DMS114 treated with DMSO at 0.1 percent for 48 hours (cell line): ENCODE measurements around the gene HS3ST5.
"Not testable (repeated sequence)": the region's sequence is repeated elsewhere in the genome, so short reads cannot be mapped to it uniquely, and the experiment has no call there.

ENCODE experiments used
- DNase-seq: peaks from one replicate; lab custom pipeline; 2025; ENCODE audit not compliant: unreplicated experiment; lab: John Stamatoyannopoulos, UW

Gene HS3ST5

DNA sequence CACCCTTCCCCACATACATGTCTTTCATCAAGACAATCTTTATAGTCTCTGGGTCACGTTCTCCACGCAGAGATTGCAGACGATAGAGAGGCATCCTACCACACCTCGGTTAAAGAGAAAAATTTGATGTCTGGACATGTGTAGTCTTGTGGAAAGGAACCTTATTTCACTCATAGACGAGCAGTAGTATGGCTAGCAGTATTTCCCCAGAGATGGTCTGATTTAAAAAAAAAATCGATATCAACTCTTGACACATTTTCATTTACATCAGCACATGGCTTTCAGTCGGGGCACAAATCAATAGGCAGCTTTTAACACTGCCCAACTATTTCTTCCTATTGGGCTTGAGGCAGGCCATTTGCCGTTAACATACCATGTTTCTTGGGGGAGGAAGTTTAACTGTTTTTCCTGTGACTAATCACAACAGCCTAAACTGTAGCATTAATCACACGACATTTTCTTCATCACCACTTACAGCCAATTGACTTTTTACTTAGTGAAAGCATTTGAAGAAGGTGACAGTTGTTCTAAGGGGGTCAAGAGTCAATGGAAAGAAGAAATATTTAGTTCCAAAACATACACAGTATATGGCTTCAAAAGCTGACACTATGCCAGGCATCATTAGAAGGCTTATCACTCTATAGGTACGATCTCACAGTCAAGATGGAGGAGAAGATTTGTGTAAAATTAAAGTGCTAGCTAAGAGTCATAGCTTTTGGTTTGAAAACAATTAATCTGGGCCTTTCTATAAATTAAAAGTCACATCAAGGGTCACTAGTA lies 242.4 kb downstream of the HS3ST5 start:
- DNase-seq, result no peak

DNA sequence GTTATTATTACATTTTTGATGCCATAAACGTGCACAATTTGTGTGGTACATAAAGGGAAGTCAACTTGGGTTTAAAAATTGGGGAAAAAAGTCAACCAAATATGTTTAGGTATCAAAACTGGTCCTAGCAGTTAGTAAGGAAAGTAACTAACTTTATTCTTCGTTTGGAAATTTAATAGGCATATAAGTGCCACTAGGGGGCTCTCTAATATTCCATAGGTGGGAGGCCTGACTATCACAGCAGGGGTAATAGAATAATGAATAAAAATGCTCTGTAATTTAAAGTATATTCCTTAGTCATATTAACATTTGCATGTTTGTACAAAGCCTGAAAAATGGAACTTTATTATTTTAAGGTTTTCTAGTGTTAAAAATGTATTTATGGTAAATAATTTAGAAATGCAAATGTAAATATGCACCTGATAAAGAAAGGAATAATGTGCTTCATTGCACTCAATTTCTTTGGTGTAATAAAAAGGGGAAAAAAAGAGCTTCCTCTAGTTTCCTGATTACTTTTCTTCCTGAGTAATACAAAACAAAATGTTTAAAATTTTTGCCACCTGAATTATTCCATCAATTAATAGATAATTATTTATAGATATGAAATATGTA lies 246.2 kb downstream of the HS3ST5 start:
- DNase-seq, result peak; percentile 25

DNA sequence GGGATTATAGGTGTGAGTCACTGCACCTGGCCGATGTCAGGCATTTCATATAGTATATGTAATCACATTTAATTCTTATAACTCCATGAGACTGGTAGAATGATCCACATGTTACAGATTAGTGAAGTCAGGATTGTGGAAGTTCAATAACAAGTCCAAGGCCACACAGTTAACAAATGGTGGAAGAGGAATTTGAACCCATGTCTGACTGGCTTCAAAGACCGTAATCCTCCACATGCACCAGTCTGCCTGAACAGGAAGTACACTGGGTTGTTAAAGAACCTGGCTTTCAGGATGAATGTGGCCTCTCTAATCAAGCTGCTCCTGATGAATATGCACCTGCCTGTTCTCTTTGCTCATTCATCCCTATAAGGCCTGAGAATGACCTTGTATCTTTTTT lies 249.9 kb downstream of the HS3ST5 start:
- DNase-seq, result no peak

DNA sequence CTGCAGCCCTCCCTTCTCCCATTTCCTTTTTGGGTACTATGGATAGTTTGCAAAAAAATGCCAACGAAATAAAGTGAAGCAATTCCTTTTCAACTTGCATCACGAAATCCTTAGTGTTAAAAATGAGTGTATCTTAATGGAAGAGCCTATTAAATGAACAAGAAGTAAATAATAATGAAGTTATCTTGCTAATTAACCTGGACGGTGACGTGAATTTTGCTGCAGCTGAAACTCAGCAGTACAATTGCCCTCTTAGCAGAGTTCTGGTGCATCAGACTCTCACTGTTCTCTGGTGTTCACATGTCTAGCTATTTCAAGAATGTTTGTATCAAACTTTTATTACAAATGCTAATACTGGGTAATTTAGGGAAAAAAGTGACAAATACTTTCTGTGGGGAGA lies 252.2 kb downstream of the HS3ST5 start:
- no peak for DNase-seq

DNA sequence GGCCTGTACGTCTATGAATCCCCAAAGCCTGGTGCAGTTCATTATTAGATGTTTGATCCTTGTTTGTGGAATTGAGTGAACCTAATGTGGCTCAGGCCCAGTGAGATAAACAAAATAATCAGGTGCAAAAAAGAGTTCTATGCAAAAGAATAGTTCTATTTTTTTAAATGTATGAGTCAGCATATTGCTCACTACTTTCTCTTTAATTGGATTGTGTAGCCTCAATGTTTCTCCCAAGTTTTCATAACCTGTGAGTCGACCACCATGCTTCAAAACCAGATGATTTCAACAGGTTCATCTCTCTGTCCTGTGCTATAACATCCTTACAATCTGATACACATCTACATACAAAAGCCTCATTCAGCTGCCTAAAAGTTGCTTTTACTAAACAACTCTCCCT lies 255.3 kb downstream of the HS3ST5 start:
- no peak for DNase-seq

DNA sequence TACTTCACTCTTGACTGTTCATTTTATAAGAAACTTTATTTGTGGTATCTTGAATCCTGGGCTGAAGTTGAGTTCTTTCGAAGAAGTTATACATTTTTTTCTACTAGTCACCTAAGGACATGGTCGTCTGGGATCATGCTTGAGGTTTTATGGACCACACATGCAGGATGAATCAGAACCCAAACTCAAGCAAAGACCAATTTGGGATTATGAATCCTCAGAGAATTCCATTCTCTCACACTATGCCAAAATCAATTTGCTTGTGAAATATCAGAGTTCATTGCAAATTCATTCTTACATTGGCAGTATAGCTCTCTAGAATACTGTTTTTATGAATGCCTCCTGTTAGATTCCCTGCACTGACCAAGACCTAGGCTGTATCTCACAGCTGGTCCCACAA lies 257.6 kb downstream of the HS3ST5 start:
- no peak for DNase-seq

DNA sequence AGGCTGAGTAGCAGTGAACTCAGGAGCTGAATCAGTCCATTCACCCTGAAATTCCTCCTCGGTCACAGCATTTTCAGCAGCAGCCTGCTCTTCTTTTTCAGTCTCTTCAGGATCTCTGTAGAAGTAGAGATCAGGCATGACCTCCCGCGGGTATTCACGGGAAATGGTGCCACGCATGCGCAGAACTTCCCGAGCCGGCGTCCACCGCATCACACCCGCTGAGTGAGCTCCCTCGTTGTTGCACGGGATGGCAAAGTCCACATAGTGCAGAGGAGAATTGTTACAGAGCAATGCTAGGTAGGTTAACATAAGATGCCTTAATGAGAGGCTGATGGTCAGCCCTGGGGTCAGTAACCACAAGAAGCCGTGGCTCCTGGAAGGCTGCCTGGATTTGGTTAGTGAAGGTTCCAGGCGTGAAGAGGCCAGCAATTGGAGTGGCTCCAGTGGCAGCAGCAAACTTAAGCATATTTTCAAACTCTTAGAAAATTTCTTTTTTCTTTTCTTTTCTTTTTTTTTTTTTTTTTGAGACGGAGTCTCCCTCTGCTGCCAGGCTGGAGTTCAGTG lies 258.4 kb downstream of the HS3ST5 start:
- no peak for DNase-seq

DNA sequence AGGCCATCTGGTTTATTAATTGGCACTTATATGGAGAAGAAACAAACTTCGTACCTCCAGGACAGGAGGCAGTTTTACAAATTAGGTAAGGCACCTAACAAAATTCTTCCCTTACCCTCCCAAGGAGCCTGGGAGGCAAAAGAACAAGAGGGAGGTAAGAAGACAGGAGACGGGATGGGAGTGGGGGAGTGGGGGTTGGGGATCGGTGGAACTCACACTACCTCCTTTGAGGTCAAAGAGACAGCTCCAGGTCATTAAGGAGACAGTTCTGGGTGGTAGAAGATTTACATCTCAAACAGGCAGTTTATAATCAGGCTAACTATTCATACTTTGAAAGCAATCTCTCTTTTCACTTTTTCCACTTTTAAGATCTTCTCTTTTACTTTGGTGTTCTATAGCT lies 259.6 kb downstream of the HS3ST5 start:
- no peak for DNase-seq

DNA sequence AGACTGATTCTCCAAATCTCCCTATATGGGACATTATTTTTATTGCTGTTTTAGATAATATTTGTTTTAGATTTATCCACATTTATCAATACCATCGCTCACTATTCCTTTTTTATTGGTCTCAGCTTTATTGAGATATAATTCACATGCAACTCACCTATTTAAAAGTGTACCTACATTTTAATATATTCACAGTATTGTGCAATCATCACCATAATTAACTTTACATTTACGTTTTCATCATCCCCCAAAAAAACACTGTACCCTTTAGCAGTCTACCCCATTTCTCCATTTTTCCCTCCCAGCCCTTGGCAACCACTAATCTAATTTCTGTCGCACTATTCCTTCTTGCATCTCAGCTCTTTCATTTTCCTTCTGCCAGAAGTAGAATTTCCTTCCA lies 261.1 kb downstream of the HS3ST5 start:
- DNase-seq, result no peak

DNA sequence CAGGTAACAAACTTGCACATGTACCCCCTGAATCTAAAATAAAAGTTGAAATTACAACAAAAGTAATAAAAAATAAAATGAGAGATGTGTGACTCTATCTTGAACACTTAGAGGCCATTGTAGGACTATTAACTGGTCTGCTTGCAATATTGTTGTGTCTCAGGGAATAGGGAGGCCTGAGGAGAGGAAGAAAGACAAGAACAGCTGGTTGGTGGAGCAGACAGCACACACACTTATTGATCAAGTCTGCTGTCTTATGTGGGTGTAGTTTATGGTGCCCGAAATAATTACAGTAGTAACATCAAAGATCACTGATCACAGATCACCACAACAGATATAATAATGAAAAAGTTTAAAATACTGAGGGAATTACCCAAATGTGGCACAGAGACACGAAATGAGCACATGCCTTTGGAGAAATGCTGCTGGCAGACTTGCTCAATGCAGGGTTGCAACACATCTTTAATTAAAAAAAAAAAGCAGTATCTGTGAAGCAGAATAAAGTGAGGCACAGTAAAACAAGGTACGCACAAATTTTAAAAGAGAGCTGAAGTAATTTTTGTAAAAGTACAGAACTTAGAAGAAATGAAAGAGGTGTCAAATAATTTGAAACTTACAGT lies 261.8 kb downstream of the HS3ST5 start:
- no peak for DNase-seq

DNA sequence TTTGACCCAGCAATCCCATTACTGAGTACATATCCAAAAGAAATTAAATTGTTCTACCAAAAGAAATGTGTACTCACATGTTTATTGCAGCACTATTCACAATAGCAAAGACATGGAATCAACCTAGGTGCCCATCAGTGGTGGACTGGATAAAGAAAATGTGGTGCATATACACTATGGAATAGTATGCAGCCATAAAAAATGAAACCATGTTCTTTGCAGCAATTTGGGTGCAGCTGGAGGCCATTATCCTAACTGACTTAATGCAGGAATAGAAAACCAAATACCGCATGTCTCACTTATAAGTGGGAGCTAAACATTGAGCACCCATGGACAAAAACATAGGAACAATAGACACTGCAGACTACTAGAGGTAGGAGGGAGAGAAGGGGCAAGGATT lies 262.4 kb downstream of the HS3ST5 start:
- not testable (repeated sequence) for DNase-seq

DNA sequence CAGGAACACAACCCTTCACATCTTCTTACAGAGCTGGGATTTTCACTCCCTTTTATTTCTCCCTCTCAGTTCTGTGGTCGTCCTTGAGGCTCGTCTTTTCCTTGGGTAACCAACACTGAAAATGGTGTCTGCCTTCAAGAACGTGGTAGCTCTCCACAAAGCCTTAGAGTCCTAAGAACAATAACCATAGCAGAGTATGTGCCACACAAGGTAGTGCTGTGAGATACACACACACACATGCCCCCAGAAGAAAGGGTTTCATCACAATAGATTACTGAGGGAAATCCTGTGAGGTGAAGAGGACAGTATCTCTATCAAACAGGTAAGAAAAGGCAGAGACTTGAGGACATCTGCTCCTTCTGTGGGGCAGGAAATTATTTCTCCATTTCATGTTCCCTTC lies 267.0 kb downstream of the HS3ST5 start:
- DNase-seq, result no peak

DNA sequence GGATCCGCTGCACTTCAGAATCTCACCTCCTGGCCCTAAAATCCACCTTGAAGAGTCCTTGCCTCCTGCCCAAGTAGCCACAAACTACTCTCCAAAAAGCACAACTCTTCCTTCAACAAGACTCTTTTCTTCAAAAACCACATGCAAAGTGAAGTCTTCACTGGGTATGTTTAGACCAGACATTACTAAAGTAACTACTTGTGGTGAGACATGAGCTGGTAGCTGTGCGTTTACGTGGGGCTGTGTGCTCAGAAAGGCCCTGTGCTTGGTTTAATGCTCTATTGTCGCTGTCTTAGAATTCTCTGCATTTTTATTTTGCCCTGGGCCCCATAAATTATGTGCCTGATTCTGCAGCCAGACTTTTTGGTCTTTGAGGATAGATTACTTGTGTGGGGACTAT lies 267.5 kb downstream of the HS3ST5 start:
- DNase-seq, result no peak

DNA sequence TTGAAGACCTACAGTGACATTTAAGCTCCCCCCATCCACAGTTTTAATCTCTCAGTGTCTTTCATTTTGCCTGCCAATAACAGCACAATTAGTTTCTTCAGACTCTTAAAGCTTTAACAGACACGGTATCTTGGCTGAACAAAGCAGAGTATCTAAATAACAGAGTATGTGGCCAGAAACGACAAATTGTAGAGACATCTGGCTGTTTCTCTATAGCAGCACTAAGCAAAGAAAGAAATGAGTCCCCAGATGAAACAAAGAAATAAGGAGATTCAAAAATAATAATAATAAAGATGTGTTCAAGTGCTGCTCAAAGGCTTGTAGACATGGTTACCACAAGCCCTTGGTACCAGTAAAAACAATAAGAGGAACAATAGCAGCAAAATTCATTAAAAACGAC lies 274.1 kb downstream of the HS3ST5 start:
- no peak for DNase-seq

DNA sequence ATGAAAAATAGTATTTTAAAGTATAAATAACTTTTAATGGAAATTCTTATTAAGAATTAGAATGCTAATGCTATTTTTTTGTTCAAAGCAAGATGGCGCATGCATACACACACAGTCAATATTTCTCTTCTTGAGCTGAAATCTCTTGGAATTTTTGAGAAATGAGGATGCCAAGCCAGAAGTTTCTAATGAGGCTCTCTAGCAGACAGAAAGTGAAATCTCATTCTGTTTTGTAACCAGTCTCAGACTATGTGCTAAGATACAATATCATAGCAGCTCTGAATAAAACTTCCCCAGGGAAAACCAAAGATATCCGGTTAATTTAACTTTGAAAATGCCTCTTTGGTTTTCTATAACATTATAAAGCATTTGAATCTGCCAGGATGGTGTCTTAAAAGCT lies 274.7 kb downstream of the HS3ST5 start:
- DNase-seq, result no peak

DNA sequence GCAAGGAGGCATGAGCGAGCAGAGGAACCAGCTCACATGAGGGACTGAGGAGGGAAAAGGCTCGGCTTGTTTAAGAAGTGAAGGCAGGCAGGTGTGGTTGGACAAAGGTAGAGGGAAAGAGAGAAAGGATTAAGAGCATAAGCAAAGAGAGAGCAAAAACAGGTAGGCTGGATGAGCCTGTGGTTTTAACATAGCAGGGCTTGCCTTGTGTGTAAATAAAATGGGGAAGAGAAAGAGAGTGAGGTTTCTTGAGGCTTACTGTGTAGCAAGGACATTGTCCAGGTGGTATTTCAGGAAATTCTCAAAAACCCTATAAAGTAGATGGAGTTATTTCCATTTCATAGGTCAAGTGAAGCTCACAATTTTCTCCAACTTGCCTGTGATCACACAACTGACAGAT lies 278.0 kb downstream of the HS3ST5 start:
- DNase-seq, result no peak

DNA sequence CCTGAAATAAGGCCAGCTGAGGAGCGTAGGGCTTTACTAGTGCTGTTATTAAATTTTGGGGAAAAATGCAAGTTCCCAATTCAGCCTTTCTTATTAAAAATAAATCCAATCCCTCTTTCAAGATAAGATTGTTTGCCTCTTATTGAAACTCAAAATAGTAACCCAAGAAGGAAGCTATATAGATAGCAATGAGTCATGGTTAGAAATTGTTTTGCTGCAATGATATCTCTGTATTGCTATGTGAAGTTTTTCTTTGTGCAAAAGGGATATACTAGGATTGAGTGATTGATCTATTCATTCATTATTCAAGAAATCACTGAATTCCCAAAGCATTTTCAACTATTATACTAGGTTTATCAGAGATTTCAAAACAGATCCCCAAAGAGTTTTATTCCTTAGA lies 278.9 kb downstream of the HS3ST5 start:
- no peak for DNase-seq

DNA sequence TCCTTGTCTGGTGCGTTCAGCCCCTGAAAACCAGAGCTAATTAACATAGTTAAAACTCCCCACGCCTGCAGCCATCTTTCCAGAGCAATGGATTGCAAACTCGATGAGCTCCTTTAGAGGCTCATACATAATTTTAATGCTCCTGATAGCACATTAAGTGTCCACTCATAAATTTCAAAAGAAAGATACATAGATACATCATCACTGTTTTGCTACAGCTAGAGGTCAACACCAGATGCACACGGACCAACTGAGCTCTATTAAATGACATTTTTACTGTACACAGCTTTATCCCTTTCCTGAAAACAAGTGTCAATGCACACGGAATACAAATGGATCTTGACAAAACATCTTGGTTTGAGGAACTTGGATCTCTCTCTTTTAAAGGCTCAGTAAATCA lies 280.6 kb downstream of the HS3ST5 start:
- DNase-seq, result no peak

DNA sequence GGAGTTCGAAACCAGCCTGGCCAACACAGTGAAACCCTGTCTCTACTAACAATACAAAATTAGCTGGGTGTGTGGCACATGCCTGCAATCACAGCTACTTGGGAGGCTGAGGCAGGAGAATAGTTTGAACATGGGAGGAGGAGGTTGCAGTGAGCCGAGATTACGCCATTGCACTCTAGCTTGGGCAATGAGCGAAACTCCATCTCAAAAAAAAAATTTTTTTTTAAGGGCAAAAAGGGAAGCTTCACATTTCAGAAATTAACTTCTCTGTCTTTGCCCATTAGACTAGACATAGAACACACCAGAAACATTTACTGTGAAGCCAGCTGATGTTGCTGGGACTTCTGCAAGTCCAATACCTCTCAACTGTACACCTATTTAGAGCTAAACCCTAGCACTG lies 281.1 kb downstream of the HS3ST5 start:
- DNase-seq, result no peak

DNA sequence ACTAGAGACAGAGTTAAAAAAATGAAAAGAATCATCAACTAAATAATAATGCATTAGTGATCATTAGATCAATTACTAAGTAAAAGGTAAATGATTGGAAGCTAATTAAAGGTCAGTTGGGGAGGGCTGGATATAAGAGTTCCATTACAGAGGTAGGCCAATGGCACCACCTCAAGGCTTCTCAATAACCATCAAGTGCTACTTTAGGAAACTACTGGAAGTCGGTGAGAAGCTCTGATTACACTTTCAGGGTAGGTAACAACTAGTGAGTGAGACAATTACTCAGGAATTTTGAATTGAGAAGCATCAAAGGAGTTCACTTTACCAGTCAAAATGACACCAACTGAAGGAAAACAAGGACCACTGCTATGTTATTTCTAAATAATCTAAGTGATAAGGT lies 281.7 kb downstream of the HS3ST5 start:
- no peak for DNase-seq

DNA sequence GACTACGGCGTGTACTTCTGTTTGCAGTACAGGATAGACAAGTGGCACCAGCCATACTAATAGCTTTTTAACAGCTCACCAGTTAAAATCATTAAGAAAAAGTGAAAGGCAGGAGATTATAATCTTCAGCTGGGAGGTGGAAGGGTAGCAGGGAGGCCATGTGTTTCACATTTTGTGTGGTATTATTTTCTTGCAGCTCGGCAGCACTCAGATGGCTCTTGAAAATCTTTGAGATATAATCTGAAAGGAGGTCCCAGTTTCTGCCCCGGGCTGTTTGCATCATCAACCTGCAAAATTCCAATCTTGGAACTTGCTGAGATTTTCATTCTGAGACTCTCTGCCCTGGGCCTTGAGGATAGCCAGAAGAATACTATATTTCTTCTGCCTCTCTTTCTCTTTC lies 284.4 kb downstream of the HS3ST5 start:
- DNase-seq, result no peak

DNA sequence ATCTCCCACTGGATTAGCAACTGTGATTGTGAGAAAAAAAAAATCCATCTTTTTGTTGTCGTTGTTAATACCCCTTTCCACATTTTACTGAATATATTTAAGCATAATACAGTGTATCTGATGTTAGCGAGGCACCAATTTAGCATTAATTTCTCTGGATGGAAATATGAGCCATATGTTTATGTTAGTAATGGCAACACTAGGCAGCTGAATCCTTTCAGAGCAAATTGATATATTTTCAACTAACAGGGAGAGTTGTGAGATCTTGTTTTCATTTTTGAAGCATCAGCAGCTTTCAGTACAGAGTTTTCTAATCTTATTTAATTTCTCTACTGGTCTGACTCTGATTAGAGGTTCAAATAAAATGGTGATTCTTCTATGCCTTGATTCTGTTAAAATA lies 287.1 kb downstream of the HS3ST5 start:
- no peak for DNase-seq
